IPS DF 4.7 (cell line): ENCODE measurements around the gene MDFIC2.

Experiments used
- DNase-seq: peaks from one replicate; pipeline ENCODE4 v3.0.0-alpha.2; 2013; ENCODE audit warnings: low spot score; ENCODE audit errors: extremely low read depth

The MDFIC2 gene

GRCh38 chr3:70182166-70182565 lies 130.3 kb downstream of the MDFIC2 start:
- no peak for DNase-seq

- no peak for DNase-seq
These were observed 131.8 kb downstream of the MDFIC2 start for GRCh38 chr3:70180664-70181063.

- DNase-seq = no peak
These were observed 133.3 kb downstream of the MDFIC2 start for GRCh38 chr3:70179111-70179510.

DNA sequence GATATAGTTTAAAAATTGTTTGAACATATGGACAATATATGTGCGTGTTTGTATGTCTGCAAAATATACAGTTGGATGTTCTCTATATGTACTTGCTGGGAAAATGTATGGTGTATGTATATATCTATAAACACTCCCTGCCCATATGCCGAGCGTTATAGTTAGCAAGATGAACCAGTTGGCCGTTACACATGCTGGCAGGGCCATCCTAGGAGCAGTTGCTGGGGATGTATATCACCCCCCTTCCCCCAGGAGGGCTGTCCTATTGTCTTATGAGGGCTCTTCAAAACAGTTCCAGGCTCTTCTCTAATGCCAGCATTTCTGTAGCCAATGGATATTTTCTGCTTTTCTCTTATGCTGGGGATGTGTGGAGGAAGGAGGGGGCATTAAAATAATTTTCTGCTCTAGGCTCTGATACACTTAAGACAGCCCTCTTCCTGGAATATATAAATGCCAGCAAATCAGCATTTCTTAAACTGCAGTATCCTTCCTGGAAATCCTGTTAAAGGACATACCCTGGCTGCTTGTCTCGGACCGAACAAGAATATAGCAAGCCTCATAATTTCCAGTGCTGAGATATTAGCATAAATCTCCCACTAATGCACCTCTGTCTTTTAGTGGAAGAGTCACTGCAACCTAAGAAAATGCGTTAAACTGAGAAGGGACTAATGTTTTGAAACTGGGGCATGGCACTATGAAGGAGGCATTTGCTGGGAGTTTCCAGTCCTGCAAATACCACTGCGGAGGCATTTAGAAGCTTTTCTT lies 134.4 kb downstream of the MDFIC2 start:
- DNase-seq = no peak

GRCh38 chr3:70176224-70176623 lies 136.2 kb downstream of the MDFIC2 start:
- DNase-seq = no peak

DNA sequence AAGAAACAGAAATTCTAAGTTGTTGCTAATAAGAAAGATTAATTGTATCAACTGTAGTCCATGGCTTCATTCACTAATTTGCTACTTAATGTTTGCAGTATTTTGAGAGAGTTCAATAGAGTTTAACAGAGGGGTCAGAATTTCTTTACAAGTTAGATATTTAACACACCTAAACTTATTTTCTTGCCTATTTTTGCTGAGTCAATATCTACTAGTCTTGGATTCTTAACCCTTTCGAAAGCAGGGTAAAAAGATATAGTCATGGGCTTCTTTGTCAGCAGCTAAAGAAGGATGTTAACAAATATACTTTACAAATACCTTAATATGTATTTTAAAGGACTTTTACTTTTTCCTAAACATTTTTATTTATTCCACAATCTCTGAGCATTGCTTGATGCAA lies 155.6 kb downstream of the MDFIC2 start:
- DNase-seq = no peak

- no peak for DNase-seq
These were observed 161.8 kb downstream of the MDFIC2 start for GRCh38 chr3:70150599-70150998.

DNA sequence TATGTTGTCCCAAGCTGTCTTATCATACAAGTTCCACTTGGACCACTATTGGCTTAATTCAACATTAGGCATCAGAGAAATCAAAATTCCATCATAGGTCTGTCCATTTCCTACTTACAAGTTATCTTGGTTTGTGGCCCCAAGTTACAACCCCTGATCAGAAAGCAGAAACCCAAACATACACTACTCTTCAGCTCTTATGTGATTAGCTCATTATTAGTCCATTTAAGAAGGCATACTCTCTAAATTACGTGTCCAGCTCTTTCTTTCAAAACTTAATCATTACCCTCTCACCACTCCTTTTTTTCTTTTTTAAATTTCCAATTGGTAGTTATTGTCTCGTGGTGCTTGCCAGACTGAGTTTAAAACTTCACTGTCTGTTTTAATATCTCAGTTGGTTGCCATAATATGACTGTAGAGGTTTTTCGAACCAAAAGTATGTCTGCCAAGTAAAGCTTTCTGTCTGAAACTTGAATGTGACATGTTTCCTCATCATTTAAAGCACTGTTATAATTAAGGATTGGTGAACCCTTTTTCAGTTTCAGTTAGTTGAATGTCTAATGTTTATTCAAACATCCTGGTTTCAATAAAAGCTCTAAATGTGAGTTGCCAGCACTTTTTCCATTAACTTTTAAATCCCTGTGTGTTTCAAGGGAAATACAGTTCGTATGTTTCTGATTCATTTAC lies 162.6 kb downstream of the MDFIC2 start:
- no peak for DNase-seq
